Smooth muscle cell (in vitro differentiated cells): ENCODE measurements around the gene PROS1. TPM values are rescaled to one million over a fixed set of nuclear protein-coding genes. Genes with fewer than 3 reads are reported as not detected.

Experiments
- DNase-seq: peaks from one replicate; lab custom pipeline; 2025; ENCODE audit not compliant: unreplicated experiment; lab: John Stamatoyannopoulos, UW
- H2AFZ ChIP-seq: fragments of 200-600 bp; sonication (generic); 2 replicates; pipeline ENCODE4 v1.6.0; 2016; ENCODE audit warnings: antibody characterized with exemption, low read depth, mild to moderate bottlenecking
- H3F3A ChIP-seq: fragments of 200-600 bp; sonication (generic); 2 replicates; pipeline ENCODE4 v1.6.0; 2017; ENCODE audit warnings: antibody characterized with exemption, low read depth
- H3K27ac ChIP-seq: fragments of 200-600 bp; sonication (generic); 2 replicates; pipeline ENCODE4 v1.5.1; 2016; ENCODE audit warnings: low read depth, mild to moderate bottlenecking
- H3K27me3 ChIP-seq: fragments of 200-600 bp; sonication (generic); 2 replicates; pipeline ENCODE4 v1.6.1; 2016; ENCODE audit warnings: low read depth, mild to moderate bottlenecking
- H3K36me3 ChIP-seq: fragments of 200-600 bp; sonication (generic); 2 replicates; pipeline ENCODE4 v1.5.1; 2016; ENCODE audit warnings: low read depth
- H3K4me1 ChIP-seq: fragments of 200-600 bp; sonication (generic); 2 replicates; pipeline ENCODE4 v1.5.1; 2016; ENCODE audit warnings: low read depth
- H3K4me2 ChIP-seq: fragments of 200-600 bp; sonication (generic); 2 replicates; pipeline ENCODE4 v1.6.0; 2016; ENCODE audit warnings: mild to moderate bottlenecking
- H3K4me3 ChIP-seq: fragments of 200-600 bp; sonication (generic); 2 replicates; pipeline ENCODE4 v1.5.1; 2016; ENCODE audit warnings: mild to moderate bottlenecking
- H3K79me2 ChIP-seq: fragments of 200-600 bp; sonication (generic); 2 replicates; pipeline ENCODE4 v1.6.0; 2016; ENCODE audit warnings: low read depth, mild to moderate bottlenecking
- H3K9ac ChIP-seq: fragments of 200-600 bp; sonication (generic); 2 replicates; pipeline ENCODE4 v1.6.0; 2016; ENCODE audit warnings: low read depth
- H3K9me3 ChIP-seq: fragments of 200-600 bp; sonication (generic); replicated peaks from 2 replicates; pipeline ENCODE4 v1.5.1; 2016; ENCODE audit warnings: low read depth
- H4K20me1 ChIP-seq: fragments of 200-600 bp; sonication (generic); 2 replicates; pipeline ENCODE4 v1.6.0; 2016; ENCODE audit warnings: low read depth
- CTCF ChIP-seq: fragments of 200-600 bp; sonication (generic); IDR thresholded peaks from 2 replicates; pipeline ENCODE4 v1.5.1; 2017; ENCODE audit warnings: borderline replicate concordance, mild to moderate bottlenecking, antibody characterized with exemption; ENCODE audit not compliant: insufficient read depth, poor library complexity, severe bottlenecking
- WGBS: methylation state at CpG from one replicate; pipeline ENCODE4 v1.1.7; 2016; ENCODE audit warnings: low lambda C conversion rate; 5-methylcytosine and 5-hydroxymethylcytosine counted together
- polyA plus RNA-seq: library from polyadenylated mRNA; unstranded; fragments of >200 nt; fragmentation: Nextera tagmentation; extraction: Ambion mirVana; gene quantifications from 2 replicates; pipeline ENCODE4 v1.2.1, GENCODE V29; 2016
- total RNA-seq: library from RNA; depleted of rRNA; stranded (reverse); fragments of >200 nt; gene quantifications from 2 replicates; pipeline ENCODE4 v1.2.3, GENCODE V29; 2014

Gene PROS1
- total and polyA plus RNA-seq, 2 experiments from 2014 or later = 10.1 to 16.8 TPM

GRCh38 chr3:93988764-93989163 is 15.1 kb upstream of the PROS1 start:
- Histone ChIP-seq H3K9me3 (no peaks in the 10 kb centered on the region), H3K4me2 (no peak overlapping the region), H3K9ac (no peak overlapping the region), H4K20me1 (peaks cover 44% of the 10 kb centered on the region), H2AFZ (no peak overlapping the region), H3F3A (no peaks in the 10 kb centered on the region), H3K79me2 (peaks cover 73% of the 10 kb centered on the region), H3K4me1 (no peaks in the 10 kb centered on the region), H3K27me3 (no peaks in the 10 kb centered on the region), H3K4me3 (no peak overlapping the region), H3K36me3 (no peaks in the 10 kb centered on the region), H3K27ac (no peak overlapping the region)
- 94% methylated on average over 9 of the region's 9 CpGs for WGBS
- no peak for DNase-seq
- TF ChIP-seq CTCF = no peak

GRCh38 chr3:93988283-93988682 is 14.6 kb upstream of the PROS1 start:
- Histone ChIP-seq H3K79me2 (peaks cover 73% of the 10 kb centered on the region), H2AFZ (no peak overlapping the region), H3K4me3 (no peak overlapping the region), H3K9me3 (no peaks in the 10 kb centered on the region), H3K27ac (no peak overlapping the region), H3K27me3 (no peaks in the 10 kb centered on the region), H3K9ac (no peak overlapping the region), H3F3A (no peaks in the 10 kb centered on the region), H3K36me3 (no peaks in the 10 kb centered on the region), H3K4me2 (no peak overlapping the region), H4K20me1 (peaks cover 42% of the 10 kb centered on the region), H3K4me1 (no peaks in the 10 kb centered on the region)
- no peak for TF ChIP-seq CTCF
- no peak for DNase-seq

GRCh38 chr3:93984618-93985017 is 10.9 kb upstream of the PROS1 start:
- WGBS = 94% methylated on average over 5 of the region's 5 CpGs
- Histone ChIP-seq H2AFZ (no peak overlapping the region), H3K9ac (no peak overlapping the region), H3K27me3 (no peaks in the 10 kb centered on the region), H3K4me3 (no peak overlapping the region), H3K27ac (no peak overlapping the region), H3K36me3 (no peaks in the 10 kb centered on the region), H3K4me1 (peaks cover 7% of the 10 kb centered on the region), H4K20me1 (peaks cover 30% of the 10 kb centered on the region), H3K79me2 (peaks cover 74% of the 10 kb centered on the region), H3K4me2 (no peak overlapping the region), H3F3A (no peaks in the 10 kb centered on the region), H3K9me3 (no peaks in the 10 kb centered on the region)
- DNase-seq = no peak
- TF ChIP-seq CTCF = no peak

DNA sequence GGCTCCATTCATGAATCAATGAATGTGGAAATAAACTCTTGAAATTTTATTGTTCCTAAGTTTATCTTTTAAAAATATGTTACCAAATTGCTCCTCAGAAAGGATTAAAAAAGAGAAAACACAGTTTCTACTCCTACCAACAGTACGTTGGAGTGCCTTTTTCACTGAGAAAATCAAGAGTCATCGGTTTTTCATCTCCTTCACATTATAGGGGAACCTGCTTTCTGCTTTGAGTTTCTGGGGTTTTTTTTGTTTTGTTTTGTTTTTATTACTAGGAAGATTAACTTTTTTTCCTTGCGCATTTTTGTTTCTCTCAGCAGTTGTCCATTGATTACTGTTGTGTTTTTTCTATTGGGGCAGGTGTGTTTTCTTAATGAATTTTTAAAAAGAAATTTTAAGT is 9.7 kb upstream of the PROS1 start:
- Histone ChIP-seq H3K4me2 (no peak overlapping the region), H3K27ac (no peak overlapping the region), H3K9me3 (no peaks in the 10 kb centered on the region), H3K4me3 (no peak overlapping the region), H3K79me2 (peaks cover 69% of the 10 kb centered on the region), H3F3A (no peaks in the 10 kb centered on the region), H3K4me1 (peaks cover 11% of the 10 kb centered on the region), H3K36me3 (no peaks in the 10 kb centered on the region), H2AFZ (no peak overlapping the region), H4K20me1 (peaks cover 30% of the 10 kb centered on the region), H3K9ac (no peak overlapping the region), H3K27me3 (no peaks in the 10 kb centered on the region)
- DNase-seq = no peak
- 96% methylated on average over 3 of the region's 3 CpGs for WGBS
- TF ChIP-seq CTCF = no peak
